T-cell (primary cell): ENCODE measurements around the gene LRRC1. TPM values are rescaled to one million over a fixed set of nuclear protein-coding genes. Genes with fewer than 3 reads are reported as not detected.

Experiments
- ATAC-seq, 4 experiments: fragments of 200-7000 bp in 3 of 4; fragments of 150-1000 bp in 1 of 4; cut with Tn5 transposase; replicated peaks in 1 of 4; 1 replicate in 3 of 4; 2 replicates in 1 of 4; pipeline ENCODE4 v1.10.0; 2021; ENCODE audit warnings: moderate library complexity in 3 of 4, mild to moderate bottlenecking in 2 of 4, moderate number of reproducible peaks in 1 of 4
- CTCF ChIA-PET, 2 donors: fragments of 300-600 bp; sonication (Branson Sonifier 250); formaldehyde crosslinking; loops; one replicate each; lab custom pipeline; 2022; ENCODE audit warnings: antibody characterized with exemption in 2 of 2; lab: Charles Lee
- POLR2A ChIA-PET, 2 donors: fragments of 300-600 bp; sonication (Branson Sonifier 250); formaldehyde crosslinking; loops; one replicate each; lab custom pipeline; 2022; ENCODE audit warnings: antibody characterized with exemption in 2 of 2; lab: Charles Lee
- DNase-seq, 35 experiments: peaks; one replicate each; pipeline versions ENCODE4 v3.0.0 to v3.0.0-alpha.2; 2013 to 2023
- H3K27ac ChIP-seq: one replicate; pipeline ENCODE4 v1.5.1; 2013; ENCODE audit warnings: low read length
- H3K27me3 ChIP-seq, 2 experiments: replicated peaks in 1 of 2; 1 replicate in 1 of 2; 2 replicates in 1 of 2; pipeline versions ENCODE4 v1.6.1 to v1.7.0; 2013; ENCODE audit warnings: low read length in 1 of 2, mixed read lengths in 1 of 2; ENCODE audit not compliant: control insufficient read depth in 2 of 2, insufficient read depth in 2 of 2; ENCODE audit errors: extremely low read depth in 1 of 2
- H3K36me3 ChIP-seq, 2 donors: 1 replicate in 1 of 2; 2 replicates in 1 of 2; pipeline versions ENCODE4 v1.6.1 to v1.7.0; 2013; ENCODE audit warnings: low read length in 1 of 2; ENCODE audit not compliant: control insufficient read depth in 2 of 2, insufficient read depth in 1 of 2; ENCODE audit errors: extremely low read depth in 1 of 2
- H3K4me1 ChIP-seq, 2 experiments: 1 replicate in 1 of 2; 2 replicates in 1 of 2; pipeline versions ENCODE4 v1.6.1 to v1.7.0; 2013; ENCODE audit warnings: low read length in 2 of 2, mixed read lengths in 1 of 2; ENCODE audit not compliant: insufficient read depth in 2 of 2, control insufficient read depth in 1 of 2; ENCODE audit errors: extremely low read depth in 1 of 2
- H3K4me3 ChIP-seq, 2 donors: 1 replicate in 1 of 2; 2 replicates in 1 of 2; pipeline versions ENCODE4 v1.5.1 to v1.7.0; 2013; ENCODE audit warnings: mild to moderate bottlenecking in 2 of 2, low read length in 1 of 2, moderate library complexity in 1 of 2; ENCODE audit not compliant: control insufficient read depth in 1 of 2; ENCODE audit errors: extremely low read depth in 1 of 2
- H3K9me3 ChIP-seq: 2 replicates; pipeline ENCODE4 v1.7.0; 2013
- H3K27ac Mint-ChIP-seq, 2 donors: one replicate each; pipeline ENCODE4 v1.8.0; 2020 to 2021; ENCODE audit warnings: mild to moderate bottlenecking in 2 of 2, mixed read lengths in 2 of 2
- H3K27me3 Mint-ChIP-seq, 2 donors: one replicate each; pipeline ENCODE4 v1.8.0; 2021 to 2022; ENCODE audit warnings: mixed read lengths in 2 of 2
- H3K36me3 Mint-ChIP-seq: one replicate; pipeline ENCODE4 v1.8.0; 2021; ENCODE audit warnings: mixed read lengths
- H3K4me1 Mint-ChIP-seq, 3 donors: one replicate each; pipeline ENCODE4 v1.8.0; 2020 to 2022; ENCODE audit warnings: mixed read lengths in 3 of 3, mild to moderate bottlenecking in 1 of 3
- H3K4me3 Mint-ChIP-seq, 3 donors: one replicate each; pipeline ENCODE4 v1.8.0; 2020 to 2022; ENCODE audit warnings: mild to moderate bottlenecking in 3 of 3, mixed read lengths in 3 of 3, moderate library complexity in 3 of 3
- H3K9me3 Mint-ChIP-seq, 3 donors: one replicate each; pipeline ENCODE4 v1.8.0; 2020 to 2022; ENCODE audit warnings: mixed read lengths in 3 of 3
- WGBS: methylation state at CpG from one replicate; pipeline ENCODE4 v1.1.5; 2013; ENCODE audit warnings: missing lambda C conversion rate; ENCODE audit not compliant: insufficient coverage; 5-methylcytosine and 5-hydroxymethylcytosine counted together
- total RNA-seq, 35 experiments: library from RNA in 6 of 35; stranded (reverse) in 6 of 35; fragments of 120-200 nt in 1 of 35; gene quantifications; one replicate each; pipeline versions ENCODE4 v1.2.1 to v1.2.4 and lab custom pipeline; 2013 to 2026

Gene LRRC1
- total RNA-seq, 5 donors from 2014 or later (not counting 1 experiment from before 2014, with no cell fraction given): 2.1 to 3.9 (median 2.8) TPM

DNA sequence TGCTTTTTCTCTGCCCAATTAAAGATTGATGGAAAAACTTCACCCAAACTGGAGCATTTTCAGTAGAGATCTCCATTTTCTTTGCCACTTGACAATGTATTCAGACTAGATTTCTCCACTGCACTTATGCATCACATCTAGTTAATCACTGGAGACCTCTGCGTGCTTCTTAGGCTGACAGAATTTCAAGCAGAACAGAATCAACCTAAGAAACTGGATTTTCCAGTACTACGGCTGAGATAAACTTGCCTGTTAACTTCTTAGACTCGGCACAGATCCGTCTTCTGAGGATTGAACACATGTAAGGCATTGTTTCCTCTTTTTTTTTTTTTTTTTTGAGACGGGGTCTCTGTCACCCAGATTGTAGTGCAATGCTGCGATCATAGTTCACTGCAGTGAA lies 139.2 kb downstream of the LRRC1 start:
- ChIA-PET POLR2A (no interaction called here), CTCF (no interaction called here)
- H3K27me3 ChIP-seq: no peaks in the 10 kb centered on the region
- Mint-ChIP-seq H3K4me1 (peaks cover 0 to 5% (median 0%) of the 10 kb centered on the region in 3 donors), H3K9me3 (no peaks in the 10 kb centered on the region), H3K27me3 (peaks cover 0 to 4% of the 10 kb centered on the region in 2 donors), H3K36me3 (no peaks in the 10 kb centered on the region), H3K4me3 (no peak overlapping the region), H3K27ac (no peak overlapping the region)
- no peaks in the 10 kb centered on the region for H3K4me1 ChIP-seq
- no peaks in the 10 kb centered on the region for H3K36me3 ChIP-seq
- 98% methylated on average over 4 of the region's 6 CpGs for WGBS
- H3K9me3 ChIP-seq: no peaks in the 10 kb centered on the region
- no peak for DNase-seq
- H3K4me3 ChIP-seq: no peak overlapping the region
- H3K27ac ChIP-seq: no peak overlapping the region
- no peak for ATAC-seq

GRCh38 chr6:53937461-53937860 lies 142.7 kb downstream of the LRRC1 start:
- peaks cover 2 to 3% of the 10 kb centered on the region in 2 donors for H3K27me3 Mint-ChIP-seq
- H3K27me3 ChIP-seq: peaks cover 0 to 2% of the 10 kb centered on the region in 2 experiments
- H3K27ac Mint-ChIP-seq: no peak overlapping the region
- ATAC-seq (no peak), DNase-seq (no peak)
- no peak overlapping the region for H3K27ac ChIP-seq
- H3K4me1 Mint-ChIP-seq: peaks cover 0 to 5% (median 0%) of the 10 kb centered on the region in 3 donors
- ChIA-PET POLR2A (no interaction called here), CTCF (interaction anchor here in 1 of 2 donors (0.7 kb wide), 1 partner anchor 43 kb away, joined by 3 read pairs; no protein-coding TSS in a partner anchor)
- no peaks in the 10 kb centered on the region for H3K9me3 ChIP-seq
- H3K4me3 Mint-ChIP-seq: no peak overlapping the region
- H3K4me1 ChIP-seq: no peaks in the 10 kb centered on the region
- no peaks in the 10 kb centered on the region for H3K9me3 Mint-ChIP-seq
- no peaks in the 10 kb centered on the region for H3K36me3 ChIP-seq
- 44% methylated on average over 2 of the region's 4 CpGs for WGBS
- no peaks in the 10 kb centered on the region for H3K36me3 Mint-ChIP-seq
- H3K4me3 ChIP-seq: no peak overlapping the region

DNA sequence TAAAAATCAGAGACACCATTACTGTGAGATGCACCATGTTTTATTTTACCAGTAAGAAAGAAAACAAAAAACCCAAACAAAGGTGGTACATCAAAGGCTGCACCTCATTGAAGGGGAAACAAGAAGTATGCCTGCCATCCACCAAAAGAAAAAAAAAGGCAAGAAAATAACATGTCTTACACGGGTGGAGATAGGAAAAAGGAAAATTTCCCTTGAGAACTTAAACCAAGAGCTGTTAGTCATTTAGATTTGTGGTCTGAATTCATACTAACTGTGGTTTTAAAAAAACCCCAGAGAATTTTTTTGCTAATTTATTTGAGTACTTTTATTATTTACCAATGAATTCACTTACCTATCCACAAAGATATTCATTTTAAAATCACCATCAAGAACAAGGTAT lies 144.0 kb downstream of the LRRC1 start:
- Mint-ChIP-seq H3K27ac (no peak overlapping the region), H3K9me3 (no peaks in the 10 kb centered on the region), H3K4me1 (peaks cover 0 to 5% (median 0%) of the 10 kb centered on the region in 3 donors), H3K27me3 (peaks cover 4 to 5% of the 10 kb centered on the region in 2 donors), H3K4me3 (no peak overlapping the region), H3K36me3 (no peaks in the 10 kb centered on the region)
- no peaks in the 10 kb centered on the region for H3K9me3 ChIP-seq
- H3K27ac ChIP-seq: no peak overlapping the region
- no peak for DNase-seq
- no peaks in the 10 kb centered on the region for H3K4me1 ChIP-seq
- CTCF ChIA-PET: no interaction called here
- peaks cover 0 to 5% of the 10 kb centered on the region in 2 experiments for H3K27me3 ChIP-seq
- H3K4me3 ChIP-seq: no peak overlapping the region
- no CpG with 5 or more reads among the region's 1 CpG for WGBS
- POLR2A ChIA-PET: no interaction called here
- H3K36me3 ChIP-seq: no peaks in the 10 kb centered on the region
- ATAC-seq: no peak

- no CpG with 5 or more reads among the region's 3 CpGs for WGBS
- H3K27me3 Mint-ChIP-seq: peaks cover 4 to 5% of the 10 kb centered on the region in 2 donors
- no peak for DNase-seq
- no peak overlapping the region for H3K4me3 Mint-ChIP-seq
- Histone ChIP-seq H3K27ac (no peak overlapping the region), H3K4me3 (no peak overlapping the region), H3K4me1 (no peaks in the 10 kb centered on the region), H3K36me3 (no peaks in the 10 kb centered on the region), H3K9me3 (no peaks in the 10 kb centered on the region), H3K27me3 (peaks cover 0 to 8% of the 10 kb centered on the region in 2 experiments)
- no peak overlapping the region for H3K27ac Mint-ChIP-seq
- no peak for ATAC-seq
- ChIA-PET CTCF (no interaction called here), POLR2A (no interaction called here)
- no peaks in the 10 kb centered on the region for H3K36me3 Mint-ChIP-seq
- H3K9me3 Mint-ChIP-seq: no peaks in the 10 kb centered on the region
- peaks cover 0 to 5% (median 0%) of the 10 kb centered on the region in 3 donors for H3K4me1 Mint-ChIP-seq
Measured at GRCh38 chr6:53939830-53940229, 145.0 kb downstream of the LRRC1 start.

DNA sequence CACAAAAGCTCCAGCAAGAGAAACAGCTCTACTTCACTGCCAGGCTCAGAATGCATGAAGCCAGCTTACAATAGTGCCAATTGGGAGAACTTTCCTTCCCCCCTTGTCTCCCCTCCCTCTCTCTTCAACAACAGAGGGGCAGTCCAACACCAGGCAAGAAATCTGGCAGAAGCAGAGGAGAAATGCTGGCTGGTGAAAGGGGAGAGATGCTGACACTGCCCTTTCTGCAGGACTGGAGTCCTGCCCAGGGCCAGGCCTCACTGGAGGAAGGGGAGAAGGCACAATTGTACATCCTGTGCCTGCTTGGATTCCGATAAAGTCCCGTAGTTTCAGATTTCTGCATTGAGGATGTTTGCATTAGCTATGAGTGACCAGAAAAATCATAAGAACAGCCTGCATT lies 148.6 kb downstream of the LRRC1 start:
- Histone ChIP-seq H3K4me3 (no peak overlapping the region), H3K27ac (no peak overlapping the region), H3K4me1 (no peaks in the 10 kb centered on the region), H3K36me3 (no peaks in the 10 kb centered on the region), H3K9me3 (no peaks in the 10 kb centered on the region), H3K27me3 (peaks cover 0 to 22% of the 10 kb centered on the region in 2 experiments)
- POLR2A ChIA-PET: no interaction called here
- no CpG with 5 or more reads among the region's 2 CpGs for WGBS
- no peak for DNase-seq
- no peak for ATAC-seq
- peaks cover 0 to 5% (median 0%) of the 10 kb centered on the region in 3 donors for H3K9me3 Mint-ChIP-seq
- H3K27ac Mint-ChIP-seq: no peak overlapping the region
- H3K4me3 Mint-ChIP-seq: no peak overlapping the region
- CTCF ChIA-PET: no interaction called here
- peaks cover 6 to 9% of the 10 kb centered on the region in 2 donors for H3K27me3 Mint-ChIP-seq
- no peaks in the 10 kb centered on the region for H3K4me1 Mint-ChIP-seq
- no peaks in the 10 kb centered on the region for H3K36me3 Mint-ChIP-seq

DNA sequence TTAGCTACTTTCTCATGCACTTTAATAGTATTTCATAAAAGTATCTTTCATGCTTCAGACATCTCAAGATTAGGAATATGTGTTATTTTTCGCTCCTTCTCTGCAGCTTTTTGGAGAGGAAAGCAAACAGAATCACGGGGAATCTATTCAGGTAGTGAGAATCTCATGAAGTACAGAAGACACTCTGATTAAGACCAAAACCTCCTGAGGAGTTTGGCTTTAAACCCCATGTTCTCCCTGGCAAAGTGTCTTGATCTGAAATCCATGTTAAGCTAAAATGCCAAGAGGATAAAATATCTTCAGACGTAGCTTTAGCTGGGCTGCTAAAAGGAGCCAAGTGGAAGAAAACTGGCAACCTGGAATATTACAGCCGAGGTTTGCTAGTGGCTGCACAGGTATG lies 149.3 kb downstream of the LRRC1 start:
- peaks cover 6 to 9% of the 10 kb centered on the region in 2 donors for H3K27me3 Mint-ChIP-seq
- peaks cover 0 to 22% of the 10 kb centered on the region in 2 experiments for H3K27me3 ChIP-seq
- ChIA-PET POLR2A (no interaction called here), CTCF (no interaction called here)
- no peak for ATAC-seq
- H3K36me3 ChIP-seq: no peaks in the 10 kb centered on the region
- no CpG with 5 or more reads among the region's 4 CpGs for WGBS
- H3K4me3 ChIP-seq: no peak overlapping the region
- H3K4me3 Mint-ChIP-seq: no peak overlapping the region
- H3K27ac Mint-ChIP-seq: no peak overlapping the region
- H3K4me1 Mint-ChIP-seq: no peaks in the 10 kb centered on the region
- no peaks in the 10 kb centered on the region for H3K4me1 ChIP-seq
- no peaks in the 10 kb centered on the region for H3K9me3 ChIP-seq
- H3K36me3 Mint-ChIP-seq: no peaks in the 10 kb centered on the region
- no peak overlapping the region for H3K27ac ChIP-seq
- peaks cover 0 to 5% (median 0%) of the 10 kb centered on the region in 3 donors for H3K9me3 Mint-ChIP-seq
- no peak for DNase-seq

DNA sequence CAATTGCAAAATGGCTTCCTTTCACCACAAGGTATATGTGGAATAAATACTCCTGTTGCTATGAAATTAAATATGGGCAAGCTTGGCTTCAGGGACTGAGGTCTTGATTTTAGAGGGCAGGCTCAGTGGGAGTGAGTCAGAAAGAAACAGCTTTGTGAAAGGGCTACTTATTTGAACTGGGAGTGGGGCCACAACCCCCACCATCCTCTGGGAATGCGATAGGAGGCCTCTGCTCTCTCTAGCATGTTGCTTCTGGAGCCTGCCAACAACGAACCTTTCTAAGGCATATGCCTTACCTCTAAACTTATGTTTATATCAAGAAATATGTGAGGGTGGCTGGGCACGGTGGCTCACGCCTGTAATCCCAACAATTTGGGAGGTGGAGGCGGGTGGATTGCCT lies 149.7 kb downstream of the LRRC1 start:
- Histone ChIP-seq H3K4me3 (no peak overlapping the region), H3K27ac (no peak overlapping the region), H3K27me3 (peaks cover 0 to 22% of the 10 kb centered on the region in 2 experiments), H3K36me3 (no peaks in the 10 kb centered on the region), H3K9me3 (no peaks in the 10 kb centered on the region), H3K4me1 (no peaks in the 10 kb centered on the region)
- DNase-seq: no peak
- peaks cover 6 to 9% of the 10 kb centered on the region in 2 donors for H3K27me3 Mint-ChIP-seq
- no peak for ATAC-seq
- POLR2A ChIA-PET: no interaction called here
- H3K4me3 Mint-ChIP-seq: no peak overlapping the region
- CTCF ChIA-PET: no interaction called here
- H3K9me3 Mint-ChIP-seq: peaks cover 0 to 5% (median 0%) of the 10 kb centered on the region in 3 donors
- no peaks in the 10 kb centered on the region for H3K36me3 Mint-ChIP-seq
- no CpG with 5 or more reads among the region's 5 CpGs for WGBS
- no peak overlapping the region for H3K27ac Mint-ChIP-seq
- H3K4me1 Mint-ChIP-seq: no peaks in the 10 kb centered on the region
